Loucy (cell line): ENCODE measurements around the gene RALGAPA1.

Experiments used
- CTCF ChIP-seq: fragments of 200-600 bp; sonication (generic); conservative IDR thresholded peaks from 2 replicates; pipeline ENCODE4 v1.5.1; 2014; ENCODE audit warnings: mild to moderate bottlenecking, antibody characterized with exemption, low read length
- EZH2phosphoT487 ChIP-seq: fragments of 200-600 bp; IDR thresholded peaks from 2 replicates; pipeline ENCODE4 v1.6.1; 2018; ENCODE audit warnings: antibody characterized with exemption, mild to moderate bottlenecking, moderate library complexity, borderline replicate concordance

- TF ChIP-seq CTCF (peak; percentile 82), EZH2phosphoT487 (no peak)
Observed at GRCh38 chr14:35814371-35815005, 5.4 kb upstream of the RALGAPA1 start.
